Measurements from ENCODE around the gene NGDN.
"Not testable (repeated sequence)": the region's sequence is repeated elsewhere in the genome, so short reads cannot be mapped to it uniquely, and the experiment has no call there.

NGDN gene

DNA sequence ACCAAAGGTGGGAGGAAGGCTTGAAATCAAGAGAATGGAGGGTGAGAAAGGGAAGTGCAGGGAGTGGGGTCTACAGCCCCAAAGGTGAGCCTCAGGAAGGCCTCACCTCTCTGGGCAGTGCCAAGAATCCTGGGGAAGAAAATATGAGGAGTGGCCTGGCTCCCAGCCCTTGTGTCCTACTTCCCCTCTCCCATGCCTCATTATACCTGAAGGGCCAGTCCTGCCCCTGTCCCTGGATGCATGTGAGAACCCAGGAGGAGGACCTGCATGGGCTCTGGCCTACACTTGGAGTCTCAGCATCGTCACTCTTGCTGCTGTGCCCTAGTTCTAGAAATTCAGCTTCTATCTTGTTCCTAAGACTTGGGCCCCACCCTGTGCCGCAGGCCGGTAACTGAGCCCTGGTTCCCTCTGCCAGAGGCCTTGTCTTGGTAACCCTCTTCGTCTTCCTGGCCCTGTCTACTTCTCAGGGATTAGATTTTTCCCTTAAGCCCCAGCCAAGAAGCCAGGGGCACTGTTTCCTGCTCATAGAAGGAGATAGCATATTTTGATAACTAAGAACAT is 23.1 kb upstream of the NGDN start:
- no peak overlapping the region for H3K4me3 ChIP-seq (ENCODE audit: low read depth, low read length)
- TF ChIP-seq, protein P1, sequence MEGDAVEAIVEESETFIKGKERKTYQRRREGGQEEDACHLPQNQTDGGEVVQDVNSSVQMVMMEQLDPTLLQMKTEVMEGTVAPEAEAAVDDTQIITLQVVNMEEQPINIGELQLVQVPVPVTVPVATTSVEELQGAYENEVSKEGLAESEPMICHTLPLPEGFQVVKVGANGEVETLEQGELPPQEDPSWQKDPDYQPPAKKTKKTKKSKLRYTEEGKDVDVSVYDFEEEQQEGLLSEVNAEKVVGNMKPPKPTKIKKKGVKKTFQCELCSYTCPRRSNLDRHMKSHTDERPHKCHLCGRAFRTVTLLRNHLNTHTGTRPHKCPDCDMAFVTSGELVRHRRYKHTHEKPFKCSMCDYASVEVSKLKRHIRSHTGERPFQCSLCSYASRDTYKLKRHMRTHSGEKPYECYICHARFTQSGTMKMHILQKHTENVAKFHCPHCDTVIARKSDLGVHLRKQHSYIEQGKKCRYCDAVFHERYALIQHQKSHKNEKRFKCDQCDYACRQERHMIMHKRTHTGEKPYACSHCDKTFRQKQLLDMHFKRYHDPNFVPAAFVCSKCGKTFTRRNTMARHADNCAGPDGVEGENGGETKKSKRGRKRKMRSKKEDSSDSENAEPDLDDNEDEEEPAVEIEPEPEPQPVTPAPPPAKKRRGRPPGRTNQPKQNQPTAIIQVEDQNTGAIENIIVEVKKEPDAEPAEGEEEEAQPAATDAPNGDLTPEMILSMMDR (IDR thresholded peaks at IDR 0.05; ENCODE audit: borderline replicate concordance, insufficient read depth, low read depth, low read length), result no peak

DNA sequence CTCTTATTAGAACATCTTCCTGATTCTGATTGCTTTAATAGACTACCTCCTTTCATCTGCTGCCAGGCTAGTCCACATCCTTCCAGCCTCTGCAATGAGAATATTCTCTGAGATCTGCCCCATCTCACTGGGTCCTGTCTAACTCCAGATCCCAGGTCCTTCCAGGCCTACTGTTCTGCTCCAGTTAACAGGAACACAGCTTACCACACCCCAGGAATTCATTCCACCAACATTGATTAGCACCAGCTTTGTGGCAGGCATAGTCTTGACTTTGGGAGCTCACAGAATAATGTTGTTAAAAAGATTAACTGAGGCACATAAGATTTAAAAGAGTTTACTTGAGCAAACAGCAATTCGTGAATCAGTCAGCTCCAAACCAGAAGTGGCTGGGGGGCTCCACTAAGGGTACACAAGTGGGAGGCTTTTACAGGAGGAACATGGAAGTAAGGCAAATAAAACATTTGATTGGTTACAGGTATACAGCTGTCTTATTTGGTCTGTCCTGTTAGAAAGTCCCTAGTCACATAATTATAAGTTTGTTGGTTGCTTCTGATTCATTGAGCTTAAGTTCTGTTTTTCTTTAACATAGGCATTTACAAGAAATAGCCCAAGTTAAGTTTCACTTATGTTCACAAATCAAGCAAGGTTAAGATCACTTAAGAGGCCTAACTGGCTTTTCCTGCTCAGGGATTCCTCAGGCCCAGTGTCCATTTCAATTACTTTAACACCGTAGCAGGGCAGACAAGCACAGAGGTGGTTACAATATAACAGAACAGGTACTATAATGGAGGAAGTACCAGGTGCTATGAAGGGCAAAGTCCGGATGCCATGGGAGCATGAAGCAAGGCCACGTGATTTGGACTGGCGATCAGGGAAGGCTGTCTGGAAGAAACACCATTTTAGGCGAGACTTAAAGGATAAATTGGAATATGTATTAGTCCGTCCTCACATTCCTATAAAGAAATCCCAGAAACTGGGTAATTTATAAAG is 21.8 kb upstream of the NGDN start:
- TF ChIP-seq, protein P1 (IDR thresholded peaks at IDR 0.05; ENCODE audit: borderline replicate concordance, insufficient read depth, low read depth, low read length), result no peak
- H3K4me3 ChIP-seq (ENCODE audit: low read depth, low read length), result no peak overlapping the region

DNA sequence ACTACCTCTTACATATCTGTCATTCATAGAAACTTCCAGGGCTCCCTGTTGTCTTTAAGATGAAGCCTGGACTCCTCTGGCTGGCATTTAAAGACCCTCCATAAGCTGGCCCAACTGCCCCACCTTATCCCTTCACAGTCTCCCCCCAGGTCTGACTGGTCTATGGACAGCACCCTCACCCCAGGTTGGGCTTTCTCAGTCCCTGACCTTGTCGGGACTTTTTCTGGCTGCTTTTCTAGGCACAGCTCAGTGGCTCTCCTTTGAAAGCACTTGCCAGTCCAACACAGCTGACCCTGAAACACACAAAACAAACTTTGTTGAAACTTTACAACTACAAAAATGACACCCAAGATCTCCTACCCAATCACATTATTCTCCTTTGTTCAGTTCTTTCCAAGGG is 20.2 kb upstream of the NGDN start:
- no peak overlapping the region for H3K4me3 ChIP-seq (ENCODE audit: low read depth, low read length)
- TF ChIP-seq, protein P1 (IDR thresholded peaks at IDR 0.05; ENCODE audit: borderline replicate concordance, insufficient read depth, low read depth, low read length), result no peak

DNA sequence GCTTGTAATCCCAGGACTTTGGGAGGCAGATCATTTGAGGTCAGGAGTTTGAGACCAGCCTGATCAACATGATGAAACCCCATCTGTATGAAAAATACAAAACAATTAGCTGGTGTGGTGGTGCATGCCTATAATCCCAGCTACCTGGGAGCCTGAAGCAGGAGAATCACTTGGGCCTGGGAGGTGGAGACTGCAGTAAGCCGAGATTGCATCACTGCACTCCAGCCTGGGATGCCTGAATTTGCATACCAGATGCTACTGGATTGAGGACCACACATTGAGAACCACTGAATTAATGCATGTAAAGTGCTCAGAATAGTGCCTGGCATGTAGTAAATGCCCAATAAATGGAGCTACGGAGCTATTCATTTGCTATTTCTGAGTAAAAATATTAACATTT is 19.1 kb upstream of the NGDN start:
- H3K4me3 ChIP-seq (ENCODE audit: low read depth, low read length), result no peak overlapping the region
- TF ChIP-seq, protein P1 (IDR thresholded peaks at IDR 0.05; ENCODE audit: borderline replicate concordance, insufficient read depth, low read depth, low read length), result no peak

DNA sequence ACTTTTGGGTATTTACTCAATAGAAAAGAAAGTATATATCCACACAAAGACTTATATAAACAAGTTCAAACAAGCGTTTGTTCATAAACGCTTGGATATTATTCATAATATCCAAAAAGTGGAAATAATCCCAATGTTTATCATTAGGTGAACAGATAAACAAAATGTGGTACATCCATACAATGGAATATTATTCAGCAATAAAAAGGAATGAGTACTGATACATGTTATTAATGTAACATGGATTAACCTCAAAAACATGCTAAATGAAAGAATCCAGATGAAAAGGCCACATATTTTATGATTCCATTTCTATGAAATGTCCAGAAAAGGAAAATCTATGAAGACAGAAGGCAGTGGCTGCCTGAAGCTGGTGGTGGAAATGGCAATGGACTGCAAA is 17.3 kb upstream of the NGDN start:
- H3K4me3 ChIP-seq (ENCODE audit: low read depth, low read length), result no peak overlapping the region
- TF ChIP-seq, protein P1 (IDR thresholded peaks at IDR 0.05; ENCODE audit: borderline replicate concordance, insufficient read depth, low read depth, low read length), result no peak

DNA sequence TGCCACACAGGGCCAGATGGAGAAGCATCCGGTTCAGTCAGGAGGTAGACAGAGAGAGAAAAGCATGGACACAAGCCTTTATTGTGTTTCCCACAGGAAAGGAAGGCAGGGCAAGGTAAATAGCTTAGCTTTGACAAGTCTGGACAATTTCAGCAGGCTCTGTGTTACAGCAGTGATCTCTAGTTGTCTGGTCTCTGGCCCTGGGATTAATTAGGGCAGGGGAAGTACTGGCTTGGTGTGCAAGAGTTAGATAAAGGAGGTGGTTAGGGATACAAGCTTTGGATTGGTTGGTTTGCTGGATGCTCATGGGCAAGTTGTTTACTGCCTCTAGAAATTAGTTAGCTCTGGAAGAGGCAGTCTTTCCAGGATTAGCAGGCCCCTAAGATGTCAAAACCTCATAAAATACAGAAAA is 15.1 kb upstream of the NGDN start:
- TF ChIP-seq, protein P1 (IDR thresholded peaks at IDR 0.05; ENCODE audit: borderline replicate concordance, insufficient read depth, low read depth, low read length), result no peak
- H3K4me3 ChIP-seq (ENCODE audit: low read depth, low read length), result no peak overlapping the region

DNA sequence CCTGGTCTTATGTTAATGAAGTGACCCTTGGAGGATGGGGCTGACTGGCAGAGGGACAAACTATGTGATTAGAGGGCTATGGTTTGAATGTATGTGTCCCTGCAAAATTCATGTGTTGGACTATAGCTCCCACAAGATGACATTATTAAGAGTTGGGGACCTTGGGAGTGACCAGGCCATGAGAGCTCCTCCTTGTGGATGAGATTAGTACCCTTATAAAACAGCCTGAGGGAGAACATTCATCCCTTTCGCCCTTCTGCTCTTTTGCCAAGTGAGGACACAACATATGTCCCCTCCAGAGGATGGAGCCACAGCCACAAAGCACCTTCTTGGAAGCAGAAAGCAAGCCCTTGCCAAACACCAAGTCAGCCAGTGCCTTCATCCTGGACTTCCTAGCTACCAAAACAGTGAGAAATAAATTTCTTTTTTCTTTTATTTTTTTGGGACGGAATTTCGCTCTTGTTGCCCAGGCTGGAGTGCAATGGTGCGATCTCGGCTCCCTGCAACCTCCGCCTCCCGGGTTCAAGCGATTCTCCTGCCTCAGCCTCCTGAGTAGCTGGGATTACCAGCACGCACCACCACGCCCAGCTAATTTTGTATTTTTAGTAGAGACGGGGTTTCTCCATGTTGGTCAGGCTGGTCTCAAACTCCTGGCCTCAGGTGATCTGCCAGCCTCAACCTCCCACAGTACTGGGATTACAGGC is 12.5 kb upstream of the NGDN start:
- not testable (repeated sequence) for H3K4me3 ChIP-seq (ENCODE audit: low read depth, low read length)
